HEK293 (cell line): ENCODE measurements around the gene BCR.

ENCODE experiments used
- ATF2 ChIP-seq: fragments of 450-650 bp; formaldehyde crosslinking; IDR thresholded peaks from 2 replicates; pipeline ENCODE4 v1.5.1; 2016; ENCODE audit warnings: missing biosample characterization, missing genetic modification characterization, low read depth
- GLIS2 ChIP-seq: fragments of 450-650 bp; formaldehyde crosslinking; IDR thresholded peaks from 2 replicates; pipeline ENCODE4 v1.5.1; 2016; ENCODE audit warnings: missing biosample characterization, missing genetic modification characterization
- REPIN1 ChIP-seq: fragments of 450-650 bp; formaldehyde crosslinking; IDR thresholded peaks from 2 replicates; pipeline ENCODE4 v1.5.1; 2017; ENCODE audit warnings: missing biosample characterization, missing genetic modification characterization, low read depth
- REST ChIP-seq: fragments of 450-650 bp; formaldehyde crosslinking; IDR thresholded peaks from 2 replicates; pipeline ENCODE4 v1.5.1; 2016; ENCODE audit warnings: missing biosample characterization, missing genetic modification characterization
- ZBTB11 ChIP-seq: fragments of 450-650 bp; formaldehyde crosslinking; conservative IDR thresholded peaks from 2 replicates; pipeline ENCODE4 v1.5.1; 2016; ENCODE audit warnings: low read depth, missing biosample characterization, missing genetic modification characterization
- ZNF121 ChIP-seq: fragments of 450-650 bp; formaldehyde crosslinking; IDR thresholded peaks from 2 replicates; pipeline ENCODE4 v1.5.1; 2016; ENCODE audit warnings: missing biosample characterization, missing genetic modification characterization
- ZNF24 ChIP-seq: fragments of 450-650 bp; formaldehyde crosslinking; IDR thresholded peaks from 2 replicates; pipeline ENCODE4 v1.5.1; 2016; ENCODE audit warnings: missing biosample characterization, missing genetic modification characterization
- ZNF623 ChIP-seq: fragments of 450-650 bp; formaldehyde crosslinking; IDR thresholded peaks from 2 replicates; pipeline ENCODE4 v1.5.1; 2016; ENCODE audit warnings: missing biosample characterization, missing genetic modification characterization
- TF ChIP-seq, protein P1 (sequence below): fragments of 450-650 bp; formaldehyde crosslinking; IDR thresholded peaks from 2 replicates; pipeline ENCODE4 v1.5.1; 2016; ENCODE audit warnings: missing biosample characterization, missing genetic modification characterization

DNA sequence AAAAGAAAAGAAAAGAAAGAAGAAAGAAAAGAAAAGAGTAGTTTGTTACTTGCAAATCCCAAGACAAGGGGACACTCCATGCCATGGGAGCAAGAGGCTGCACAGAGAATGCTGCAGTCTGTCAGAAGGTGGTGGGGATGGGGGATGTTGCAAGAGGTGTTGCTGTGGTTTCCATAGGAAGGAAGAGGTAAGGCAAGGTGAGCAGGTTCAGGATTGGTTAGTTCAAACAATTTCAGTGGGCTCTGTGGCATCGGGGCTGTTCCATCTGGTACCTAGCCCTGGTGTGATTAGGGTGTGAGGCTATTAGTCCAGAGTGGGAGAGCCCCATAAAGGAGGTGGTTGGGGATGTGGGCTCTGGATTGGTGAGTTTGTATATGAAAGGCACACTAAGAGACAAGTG lies 172.7 kb downstream of the BCR start:
- TF ChIP-seq REPIN1, result no peak
- no peak for TF ChIP-seq ZNF24
- TF ChIP-seq, protein P1, sequence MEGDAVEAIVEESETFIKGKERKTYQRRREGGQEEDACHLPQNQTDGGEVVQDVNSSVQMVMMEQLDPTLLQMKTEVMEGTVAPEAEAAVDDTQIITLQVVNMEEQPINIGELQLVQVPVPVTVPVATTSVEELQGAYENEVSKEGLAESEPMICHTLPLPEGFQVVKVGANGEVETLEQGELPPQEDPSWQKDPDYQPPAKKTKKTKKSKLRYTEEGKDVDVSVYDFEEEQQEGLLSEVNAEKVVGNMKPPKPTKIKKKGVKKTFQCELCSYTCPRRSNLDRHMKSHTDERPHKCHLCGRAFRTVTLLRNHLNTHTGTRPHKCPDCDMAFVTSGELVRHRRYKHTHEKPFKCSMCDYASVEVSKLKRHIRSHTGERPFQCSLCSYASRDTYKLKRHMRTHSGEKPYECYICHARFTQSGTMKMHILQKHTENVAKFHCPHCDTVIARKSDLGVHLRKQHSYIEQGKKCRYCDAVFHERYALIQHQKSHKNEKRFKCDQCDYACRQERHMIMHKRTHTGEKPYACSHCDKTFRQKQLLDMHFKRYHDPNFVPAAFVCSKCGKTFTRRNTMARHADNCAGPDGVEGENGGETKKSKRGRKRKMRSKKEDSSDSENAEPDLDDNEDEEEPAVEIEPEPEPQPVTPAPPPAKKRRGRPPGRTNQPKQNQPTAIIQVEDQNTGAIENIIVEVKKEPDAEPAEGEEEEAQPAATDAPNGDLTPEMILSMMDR, result no peak
- no peak for TF ChIP-seq REST (tag by site-specific recombination)
- no peak for TF ChIP-seq ZBTB11 (tag by site-specific recombination)
- no peak for TF ChIP-seq ZNF623
- no peak for TF ChIP-seq GLIS2
- no peak for TF ChIP-seq ATF2 (tag by site-specific recombination)
- TF ChIP-seq ZNF121 (tag by site-specific recombination), result no peak
